HCT116 (cell line): ENCODE data around the gene DYNLRB1. TPM values are rescaled to one million over a fixed set of nuclear protein-coding genes. Genes with fewer than 3 reads are reported as not detected.

Experiments used
- ATAC-seq: fragments of 200-7000 bp; cut with Tn5 transposase; 2 replicates; pipeline ENCODE4 v1.9.1; 2020; ENCODE audit warnings: mild to moderate bottlenecking, moderate library complexity
- BruUV-seq: library from RNA; stranded (reverse); fragments of 400-500 nt; replicated peaks from 2 replicates; lab custom pipeline; 2021; lab: Mats Ljungman, UMichigan
- CTCF ChIA-PET: fragments of 300-600 bp; sonication (Branson Sonifier 250); formaldehyde crosslinking; loops from one replicate; lab custom pipeline; 2021; ENCODE audit warnings: antibody characterized with exemption; lab: Charles Lee
- POLR2A ChIA-PET: fragments of 300-600, 350-600 bp; sonication (Branson Sonifier 250); formaldehyde crosslinking; loops from one replicate; lab custom pipeline; 2021; ENCODE audit warnings: antibody characterized with exemption; lab: Charles Lee
- RAD21 ChIA-PET, 2 experiments: fragments of 300-600 bp; sonication (Branson Sonifier 250); formaldehyde crosslinking; loops; one replicate each; lab custom pipeline; 2023; ENCODE audit warnings: low total read pairs in 2 of 2; ENCODE audit not compliant: uncharacterized antibody in 2 of 2, unreplicated experiment in 2 of 2, low non-redundant PET in 1 of 2; lab: Charles Lee
- DNase-seq: peaks from one replicate; pipeline ENCODE4 v3.0.0-alpha.2; 2010; ENCODE audit warnings: low read depth, low spot score
- H2AFZ ChIP-seq: fragments of 200-600 bp; shearing (Covaris generic), sonication (generic); 2 replicates; pipeline ENCODE4 v1.6.1; 2017; ENCODE audit warnings: low read depth, mixed run types, mixed read lengths, antibody characterized with exemption, low read length; ENCODE audit not compliant: poor library complexity, severe bottlenecking
- H3K27ac ChIP-seq: 2 replicates; pipeline ENCODE4 v1.5.1; 2012; ENCODE audit warnings: low read depth, low read length
- H3K27me3 ChIP-seq: fragments of 200-600 bp; sonication (generic); 2 replicates; pipeline ENCODE4 v1.6.1; 2016; ENCODE audit warnings: mixed run types, low read length, mixed read lengths; ENCODE audit not compliant: insufficient read depth
- H3K36me3 ChIP-seq, 2 experiments: fragments of 200-500 bp in 1 of 2; fragments of 200-600 bp in 1 of 2; sonication (Bioruptor generic) in 1 of 2; sonication (generic) in 1 of 2; 2 replicates each; pipeline versions ENCODE4 v1.5.1 to v1.6.1; 2014 to 2016; ENCODE audit warnings: low read length in 2 of 2, inconsistent platforms in 1 of 2, mixed read lengths in 1 of 2, mixed run types in 1 of 2; ENCODE audit not compliant: insufficient read depth in 2 of 2, control insufficient read depth in 1 of 2
- H3K4me1 ChIP-seq, 2 experiments: fragments of 200-600 bp in 1 of 2; sonication (generic) in 1 of 2; 2 replicates each; pipeline versions ENCODE4 v1.5.1 to v1.6.1; 2012 to 2017; ENCODE audit warnings: low read length in 2 of 2, inconsistent platforms in 1 of 2, mild to moderate bottlenecking in 1 of 2, mixed read lengths in 1 of 2, mixed run types in 1 of 2, moderate library complexity in 1 of 2; ENCODE audit not compliant: insufficient read depth in 2 of 2, control insufficient read depth in 1 of 2
- H3K4me2 ChIP-seq: fragments of 200-600 bp; sonication (generic); 2 replicates; pipeline ENCODE4 v1.6.1; 2017; ENCODE audit warnings: mixed run types, low read length, mixed read lengths
- H3K4me3 ChIP-seq, 2 experiments: fragments of 200-600 bp in 1 of 2; sonication (generic) in 1 of 2; replicated peaks in 1 of 2; 2 replicates each; pipeline ENCODE4 v1.5.1; 2011 to 2016; ENCODE audit warnings: low read length in 2 of 2, control low read depth in 1 of 2, low read depth in 1 of 2, mild to moderate bottlenecking in 1 of 2, mixed read lengths in 1 of 2, mixed run types in 1 of 2
- H3K79me2 ChIP-seq: fragments of 200-600 bp; sonication (generic); 2 replicates; pipeline ENCODE4 v1.6.1; 2017; ENCODE audit warnings: mild to moderate bottlenecking, mixed run types, low read length, moderate library complexity, mixed read lengths; ENCODE audit not compliant: insufficient read depth
- H3K9ac ChIP-seq: fragments of 200-600 bp; sonication (generic); 2 replicates; pipeline ENCODE4 v1.6.1; 2016; ENCODE audit warnings: low read length, mixed read lengths
- H3K9me2 ChIP-seq: fragments of 200-600 bp; sonication (generic), shearing (Covaris generic); 2 replicates; pipeline ENCODE4 v1.6.1; 2017; ENCODE audit warnings: mixed run types, mild to moderate bottlenecking, moderate library complexity; ENCODE audit not compliant: insufficient read depth
- H3K9me3 ChIP-seq, 2 experiments: fragments of 200-500 bp in 1 of 2; fragments of 200-600 bp in 1 of 2; sonication (Bioruptor generic) in 1 of 2; sonication (generic) in 1 of 2; 2 replicates each; pipeline ENCODE4 v1.6.1; 2014 to 2017; ENCODE audit warnings: low read length in 2 of 2, mixed read lengths in 2 of 2, inconsistent platforms in 1 of 2, low read depth in 1 of 2, mild to moderate bottlenecking in 1 of 2, mixed run types in 1 of 2, moderate library complexity in 1 of 2; ENCODE audit not compliant: control insufficient read depth in 1 of 2, insufficient read depth in 1 of 2
- H4K20me1 ChIP-seq: fragments of 200-600 bp; sonication (generic), shearing (Covaris generic); 2 replicates; pipeline ENCODE4 v1.6.1; 2017; ENCODE audit warnings: mixed run types, mild to moderate bottlenecking, moderate library complexity; ENCODE audit not compliant: insufficient read depth
- CBX3 ChIP-seq: IDR thresholded peaks from 2 replicates; pipeline ENCODE4 v1.6.1; 2012; ENCODE audit warnings: low read depth
- CTCF ChIP-seq, 3 experiments: fragments of 200-600 bp in 1 of 3; sonication (generic) in 1 of 3; IDR thresholded peaks in 2 of 3; conservative IDR thresholded peaks in 1 of 3; 2 replicates each; pipeline ENCODE4 v1.5.1; 2012 to 2017; ENCODE audit warnings: low read depth in 2 of 3, low read length in 2 of 3, antibody characterized with exemption in 1 of 3, borderline replicate concordance in 1 of 3, control low read depth in 1 of 3, mild to moderate bottlenecking in 1 of 3, mixed read lengths in 1 of 3, mixed run types in 1 of 3, moderate library complexity in 1 of 3; ENCODE audit not compliant: insufficient read depth in 1 of 3
- POLR2AphosphoS5 ChIP-seq: IDR thresholded peaks from 2 replicates; pipeline ENCODE4 v1.6.1; 2011; ENCODE audit warnings: mild to moderate bottlenecking, low read depth, low read length, moderate library complexity
- RAD21 ChIP-seq: IDR thresholded peaks from 2 replicates; pipeline ENCODE4 v1.6.1; 2012; ENCODE audit warnings: low read depth, mild to moderate bottlenecking
- REST ChIP-seq: IDR thresholded peaks from 2 replicates; pipeline ENCODE4 v1.6.1; 2012; ENCODE audit warnings: low read depth
- ZBTB33 ChIP-seq: IDR thresholded peaks from 2 replicates; pipeline ENCODE4 v1.6.1; 2011; ENCODE audit warnings: mild to moderate bottlenecking, low read length, moderate library complexity; ENCODE audit not compliant: insufficient replicate concordance; ENCODE audit errors: extremely low read depth
- intact Hi-C: fragments of 100-400 bp; cut with micrococcal nuclease; formaldehyde crosslinking; loops from 2 replicates; pipeline ENCODE4 v1.10.0; 2022
- total RNA-seq: library from RNA; stranded (reverse); gene quantifications from one replicate; pipeline ENCODE4 v1.2.1, GENCODE V29; 2021; ENCODE audit not compliant: unreplicated experiment

DYNLRB1 gene
- total RNA-seq, 1 experiment from 2014 or later: 106 TPM

GRCh38 chr20:34522969-34523871 lies 7.0 kb downstream of the DYNLRB1 start:
- H3K9me2 ChIP-seq: no peaks in the 10 kb centered on the region
- H3K27ac ChIP-seq: no peak overlapping the region
- ChIA-PET RAD21 (interaction anchor here (0.7 to 2.4 kb wide), 7 partner anchors 37 to 333 kb away, joined by 3 to 24 read pairs (median 6); no protein-coding TSS in a partner anchor), CTCF (interaction anchor here (0.6 to 6.0 kb wide), 12 partner anchors 15 to 332 kb away, joined by 3 to 127 read pairs (median 4); partner anchors contain the start of gene AHCY), POLR2A (interaction anchor here (1.0 to 1.2 kb wide), 2 partner anchors 209 to 210 kb away, joined by 3 to 6 read pairs; no protein-coding TSS in a partner anchor)
- no peaks in the 10 kb centered on the region; the same call in 1 of the 2 replicates for H4K20me1 ChIP-seq
- no peaks in the 10 kb centered on the region for H3K9me3 ChIP-seq
- no peak overlapping the region for H3K4me3 ChIP-seq
- TF ChIP-seq POLR2AphosphoS5: no peak
- TF ChIP-seq RAD21: peak; percentile 90
- no peak for TF ChIP-seq CBX3
- TF ChIP-seq CTCF (IDR thresholded peaks at IDR 0.05 in 2 of 3, conservative IDR thresholded peaks at IDR 0.05 in 1 of 3; ENCODE audit: borderline replicate concordance in 1 of 3, insufficient read depth in 1 of 3, low read depth in 2 of 3, low read length in 2 of 3): peak; percentile 83 to 84 (median 84)
- no peak for TF ChIP-seq ZBTB33
- no peak for TF ChIP-seq REST
- H3K9ac ChIP-seq: no peak overlapping the region
- peaks cover 30 to 44% of the 10 kb centered on the region in 2 experiments for H3K4me1 ChIP-seq
- DNase-seq (peak; percentile 42), ATAC-seq (peak; percentile 64)
- H3K27me3 ChIP-seq: no peaks in the 10 kb centered on the region
- H3K36me3 ChIP-seq: peaks cover 9 to 11% of the 10 kb centered on the region in 2 experiments
- peak overlapping the region; percentile 5; the same call in 1 of the 2 replicates for H3K4me2 ChIP-seq
- intact Hi-C loops: loop anchor here (1.0 to 2.0 kb wide), 2 partner anchors 211 to 332 kb away; no protein-coding TSS in a partner anchor
- H3K79me2 ChIP-seq: peaks cover 81% of the 10 kb centered on the region
- no peak overlapping the region for H2AFZ ChIP-seq
- no TSS peak for BruUV-seq
